Lung (tissue), 12 donors: ENCODE measurements around the gene PVALEF. TPM values are rescaled to one million over a fixed set of nuclear protein-coding genes. Genes with fewer than 3 reads are reported as not detected.

ENCODE experiments used
- ATAC-seq: fragments of 200-7000 bp; cut with Tn5 transposase; one replicate; pipeline ENCODE4 v1.9.1; 2020; ENCODE audit warnings: moderate number of reproducible peaks; ENCODE audit not compliant: insufficient read depth, low FRiP score
- DNase-seq, 3 donors: peaks; one replicate each; pipeline ENCODE4 v3.0.0-alpha.2; 2013 to 2017
- H3K27ac ChIP-seq, 2 donors: one replicate each; pipeline ENCODE4 v1.5.1; 2013; ENCODE audit warnings: mild to moderate bottlenecking in 2 of 2, moderate library complexity in 2 of 2, control low read depth in 1 of 2, inconsistent platforms in 1 of 2, low read depth in 1 of 2, low read length in 1 of 2
- H3K27me3 ChIP-seq, 3 donors: one replicate each; pipeline ENCODE4 v1.5.1; 2013; ENCODE audit warnings: low read length in 2 of 3; ENCODE audit not compliant: control insufficient read depth in 3 of 3, insufficient read depth in 3 of 3
- H3K36me3 ChIP-seq, 4 donors: one replicate each; pipeline ENCODE4 v1.5.1; 2013; ENCODE audit warnings: low read length in 4 of 4, mild to moderate bottlenecking in 1 of 4, moderate library complexity in 1 of 4; ENCODE audit not compliant: control insufficient read depth in 4 of 4, insufficient read depth in 4 of 4
- H3K4me1 ChIP-seq, 5 donors: one replicate each; pipeline ENCODE4 v1.5.1; 2013; ENCODE audit warnings: low read length in 5 of 5, mild to moderate bottlenecking in 2 of 5, moderate library complexity in 1 of 5; ENCODE audit not compliant: control insufficient read depth in 5 of 5, insufficient read depth in 5 of 5
- H3K4me3 ChIP-seq: one replicate; pipeline ENCODE4 v1.5.1; 2013; ENCODE audit warnings: mild to moderate bottlenecking, control low read depth, moderate library complexity
- H3K9ac ChIP-seq, 2 donors: one replicate each; pipeline ENCODE4 v1.5.1; 2013; ENCODE audit warnings: low read length in 2 of 2, control low read depth in 1 of 2; ENCODE audit not compliant: insufficient read depth in 1 of 2
- H3K9me3 ChIP-seq, 4 donors: one replicate each; pipeline ENCODE4 v1.5.1; 2013; ENCODE audit warnings: low read length in 3 of 4, mild to moderate bottlenecking in 1 of 4, moderate library complexity in 1 of 4; ENCODE audit not compliant: control insufficient read depth in 4 of 4, insufficient read depth in 3 of 4
- whole genome bisulfite sequencing, 2 donors: extraction: QIAGEN DNeasy Blood & Tissue Kit; methylation state at CpG; one replicate each; pipeline ENCODE4 v1.1.7; 2013; 5-methylcytosine and 5-hydroxymethylcytosine counted together
- polyA plus RNA-seq, 2 donors: library from polyadenylated mRNA; stranded (reverse); fragments of 200-250 nt; gene quantifications; one replicate each; pipeline ENCODE4 v1.2.1, GENCODE V29; 2013
- total RNA-seq, 2 donors: library from RNA; depleted of rRNA in 1 of 2; stranded (reverse); fragments of >200 nt in 1 of 2; gene quantifications; one replicate each; pipeline ENCODE4 v1.2.1, GENCODE V29; 2014 to 2021
- TF ChIP-seq, protein P1 (sequence below): IDR thresholded peaks from 2 replicates; pipeline ENCODE4 v1.5.1; 2012; ENCODE audit warnings: mild to moderate bottlenecking; ENCODE audit errors: control extremely low read depth, extremely low read depth
- donor health status: control.
- donor health status: control.
- donor health status: Bipolar disorder and iron deficiency.
- donor health status: healthy.
- donor health status: DM: yes; HTN: yes; CAD: no.

The PVALEF gene
- total and polyA plus RNA-seq, 4 donors: not detected

DNA sequence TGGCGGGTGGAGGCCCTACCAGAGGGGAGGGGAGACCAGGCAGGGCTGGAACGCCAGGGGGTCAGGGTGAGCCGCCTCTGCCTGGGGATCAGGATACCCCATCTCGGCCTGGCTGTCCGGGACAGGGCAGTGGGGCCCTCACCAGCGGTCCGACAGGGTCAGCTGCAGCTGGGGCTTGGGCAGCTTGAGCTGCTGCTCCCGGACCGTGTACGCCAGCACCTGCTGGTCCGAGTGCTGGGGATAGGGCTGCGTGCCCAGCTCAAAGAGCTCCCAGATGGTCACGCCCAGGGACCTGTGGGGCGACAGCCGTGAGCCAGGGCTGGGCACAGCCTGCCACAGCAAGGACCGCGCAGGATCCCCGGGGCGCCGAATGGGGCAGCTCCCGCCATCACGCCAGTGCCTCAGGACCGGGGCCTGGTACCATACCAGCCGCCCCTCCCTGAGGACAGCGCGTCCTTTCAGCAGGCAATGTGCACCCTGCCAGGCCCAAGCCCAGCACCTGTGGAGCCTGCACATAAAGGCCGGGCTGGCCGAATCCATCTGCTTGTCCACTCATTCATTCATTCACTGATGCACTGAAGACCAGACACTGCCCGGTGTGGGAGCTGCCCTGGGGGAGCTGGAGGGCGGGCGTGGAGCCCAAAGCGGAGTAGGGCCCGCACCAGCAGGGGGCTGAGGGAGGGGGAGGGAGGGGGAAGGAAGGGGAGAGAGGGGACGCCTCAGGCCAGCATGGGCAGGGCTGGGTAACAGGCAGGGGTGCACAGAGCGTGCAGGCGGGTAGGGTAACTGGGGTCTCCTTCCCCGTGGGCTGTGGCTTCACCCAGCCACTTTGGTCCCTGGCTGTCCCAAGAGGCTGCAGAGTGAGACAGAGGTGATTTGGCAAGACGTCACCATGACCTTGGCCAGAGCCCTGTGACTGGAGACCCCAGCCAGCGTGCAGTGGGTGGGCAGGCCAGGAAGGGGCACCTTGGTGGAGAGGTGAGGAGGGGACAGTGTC lies 42.0 kb upstream of the PVALEF start:
- Histone ChIP-seq H3K27me3 (peaks cover 0 to 4% (median 3%) of the 10 kb centered on the region in 3 donors), H3K36me3 (peaks cover 0 to 57% (median 0%) of the 10 kb centered on the region in 4 donors), H3K9ac (no peak overlapping the region), H3K27ac (no peak overlapping the region), H3K4me3 (no peak overlapping the region), H3K9me3 (no peaks in the 10 kb centered on the region), H3K4me1 (peaks cover 0 to 9% (median 0%) of the 10 kb centered on the region in 5 donors)
- DNase-seq: no peak
- TF ChIP-seq, protein P1, sequence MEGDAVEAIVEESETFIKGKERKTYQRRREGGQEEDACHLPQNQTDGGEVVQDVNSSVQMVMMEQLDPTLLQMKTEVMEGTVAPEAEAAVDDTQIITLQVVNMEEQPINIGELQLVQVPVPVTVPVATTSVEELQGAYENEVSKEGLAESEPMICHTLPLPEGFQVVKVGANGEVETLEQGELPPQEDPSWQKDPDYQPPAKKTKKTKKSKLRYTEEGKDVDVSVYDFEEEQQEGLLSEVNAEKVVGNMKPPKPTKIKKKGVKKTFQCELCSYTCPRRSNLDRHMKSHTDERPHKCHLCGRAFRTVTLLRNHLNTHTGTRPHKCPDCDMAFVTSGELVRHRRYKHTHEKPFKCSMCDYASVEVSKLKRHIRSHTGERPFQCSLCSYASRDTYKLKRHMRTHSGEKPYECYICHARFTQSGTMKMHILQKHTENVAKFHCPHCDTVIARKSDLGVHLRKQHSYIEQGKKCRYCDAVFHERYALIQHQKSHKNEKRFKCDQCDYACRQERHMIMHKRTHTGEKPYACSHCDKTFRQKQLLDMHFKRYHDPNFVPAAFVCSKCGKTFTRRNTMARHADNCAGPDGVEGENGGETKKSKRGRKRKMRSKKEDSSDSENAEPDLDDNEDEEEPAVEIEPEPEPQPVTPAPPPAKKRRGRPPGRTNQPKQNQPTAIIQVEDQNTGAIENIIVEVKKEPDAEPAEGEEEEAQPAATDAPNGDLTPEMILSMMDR: no peak
- WGBS, 2 donors: 92 to 93% methylated on average over 38 to 39 of the region's 39 CpGs
- no peak for ATAC-seq

DNA sequence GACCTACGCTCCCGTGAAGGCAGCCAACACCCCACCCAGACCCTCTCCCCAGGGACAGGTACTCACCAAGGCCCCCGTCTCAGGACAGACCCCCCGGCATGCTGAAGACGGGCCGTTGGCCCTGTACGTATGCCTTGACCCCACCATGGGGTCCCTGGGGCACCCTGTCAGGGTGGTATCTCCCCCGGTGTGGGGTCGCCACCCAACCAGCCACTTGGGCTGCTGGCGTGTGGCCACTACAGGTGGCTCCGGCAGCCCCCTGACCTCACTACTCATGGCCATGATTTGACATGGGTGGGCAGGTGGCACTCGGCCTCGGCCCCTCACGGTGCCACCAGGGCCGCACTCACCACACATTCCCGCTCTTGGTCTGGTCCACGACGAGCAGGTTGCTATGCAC lies 40.9 kb upstream of the PVALEF start:
- TF ChIP-seq, protein P1: no peak
- no peak for DNase-seq

DNA sequence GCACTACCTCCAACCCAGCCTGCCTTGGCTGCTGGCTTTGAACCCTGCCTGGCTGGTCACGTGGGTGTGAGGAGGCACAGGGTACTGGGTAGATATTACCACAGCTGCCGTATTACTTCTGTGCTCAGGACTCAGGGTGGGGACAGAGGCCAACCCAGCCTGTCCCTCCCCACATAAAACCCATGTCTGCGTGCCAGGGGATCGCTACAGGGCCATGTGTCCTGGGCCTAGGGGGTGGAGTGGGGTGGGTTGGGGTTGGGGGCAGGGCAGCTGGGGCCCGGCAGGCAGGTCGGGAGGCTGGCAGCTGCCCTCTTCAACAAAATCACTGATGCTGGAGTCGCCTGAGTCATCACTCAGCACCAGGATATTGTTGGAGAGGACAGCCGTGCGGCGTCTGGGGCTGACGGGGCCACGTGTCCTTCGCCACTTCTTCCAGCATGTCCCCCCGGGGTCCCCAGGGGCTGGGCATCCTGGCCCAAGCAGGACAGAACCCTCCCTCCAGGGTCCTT lies 39.7 kb upstream of the PVALEF start:
- peaks cover 0 to 53% (median 0%) of the 10 kb centered on the region in 4 donors for H3K36me3 ChIP-seq
- H3K9ac ChIP-seq: no peak overlapping the region
- TF ChIP-seq, protein P1: no peak
- H3K9me3 ChIP-seq: no peaks in the 10 kb centered on the region
- no peak overlapping the region for H3K27ac ChIP-seq
- no peak for ATAC-seq
- peaks cover 0 to 8% (median 0%) of the 10 kb centered on the region in 5 donors for H3K4me1 ChIP-seq
- peaks cover 0 to 4% (median 3%) of the 10 kb centered on the region in 3 donors for H3K27me3 ChIP-seq
- no peak for DNase-seq
- H3K4me3 ChIP-seq: no peak overlapping the region
- WGBS, 2 donors: 84 to 91% methylated on average over 14 of the region's 14 CpGs

More for the DNA sequence above, 40.9 kb upstream of the PVALEF start:
- WGBS, 2 donors: 96% methylated on average over 18 of the region's 18 CpGs
- peaks cover 0 to 4% (median 3%) of the 10 kb centered on the region in 3 donors for H3K27me3 ChIP-seq
- no peak overlapping the region for H3K4me3 ChIP-seq
- ATAC-seq: no peak
- no peak overlapping the region for H3K9ac ChIP-seq
- no peaks in the 10 kb centered on the region for H3K9me3 ChIP-seq
- H3K36me3 ChIP-seq: peaks cover 0 to 56% (median 0%) of the 10 kb centered on the region in 4 donors
- peaks cover 0 to 5% (median under 1%) of the 10 kb centered on the region in 5 donors for H3K4me1 ChIP-seq
- H3K27ac ChIP-seq: no peak overlapping the region
